Measurements from ENCODE around the gene OR13C9. TPM values are rescaled to one million over a fixed set of nuclear protein-coding genes. Genes with fewer than 3 reads are reported as not detected.

The OR13C9 gene
- polyA plus RNA-seq, 3 donors = not detected

- Histone ChIP-seq H3K36me3 (replicated peaks in 1 of 2; ENCODE audit: control insufficient read depth in 1 of 2, insufficient read depth in 2 of 2, low read length in 2 of 2) (no peaks in the 10 kb centered on the region), H3K4me3 (replicated peaks in 1 of 3; ENCODE audit: low read depth in 2 of 3, low read length in 3 of 3) (no peak overlapping the region), H3K9me3 (replicated peaks in 1 of 2; ENCODE audit: control insufficient read depth in 1 of 2, insufficient read depth in 1 of 2, low read length in 2 of 2) (no peaks in the 10 kb centered on the region), H4K20me1 (ENCODE audit: insufficient read depth, low read length) (no peaks in the 10 kb centered on the region), H3K79me2 (ENCODE audit: insufficient read depth, low read length) (no peaks in the 10 kb centered on the region), H3K4me2 (replicated peaks; ENCODE audit: extremely low read depth, low read length, poor library complexity, severe bottlenecking) (no peak overlapping the region), H3K27me3 (ENCODE audit: control insufficient read depth in 2 of 2, insufficient read depth in 2 of 2, low read length in 2 of 2) (no peaks in the 10 kb centered on the region), H3K27ac (ENCODE audit: low read depth in 1 of 2, low read length in 2 of 2) (no peak overlapping the region), H3K4me1 (ENCODE audit: control insufficient read depth in 1 of 2, insufficient read depth in 2 of 2, low read length in 2 of 2) (no peaks in the 10 kb centered on the region), H3K9ac (ENCODE audit: insufficient read depth, low read length, poor library complexity, severe bottlenecking) (no peak overlapping the region), H2AFZ (ENCODE audit: insufficient read depth, low read depth, low read length, poor library complexity, severe bottlenecking) (no peak overlapping the region)
- DNase-seq = no peak
- Mint-ChIP-seq H3K27me3 (ENCODE audit: low read depth in 3 of 3) (no peaks in the 10 kb centered on the region), H3K4me1 (no peaks in the 10 kb centered on the region), H3K36me3 (no peaks in the 10 kb centered on the region), H3K9me3 (peaks cover 0 to 11% (median 7%) of the 10 kb centered on the region in 7 donors), H3K27ac (no peak overlapping the region), H3K4me3 (no peak overlapping the region)
- no peak for TF ChIP-seq CTCF (IDR thresholded peaks at IDR 0.05)
- intact Hi-C loops (cut with micrococcal nuclease) = no loop called here
- WGBS (ENCODE audit: insufficient coverage) = 100% methylated on average over 1 of the region's 2 CpGs
These were observed 42.5 kb downstream of the OR13C9 start for GRCh38 chr9:104575456-104575855.

GRCh38 chr9:104572612-104573011, 45.4 kb downstream of the OR13C9 start:
- no peaks in the 10 kb centered on the region for H3K36me3 Mint-ChIP-seq
- no peaks in the 10 kb centered on the region for H3K4me1 Mint-ChIP-seq
- Histone ChIP-seq H3K79me2 (ENCODE audit: insufficient read depth, low read length) (no peaks in the 10 kb centered on the region), H3K9ac (ENCODE audit: insufficient read depth, low read length, poor library complexity, severe bottlenecking) (no peak overlapping the region), H3K9me3 (replicated peaks in 1 of 2; ENCODE audit: control insufficient read depth in 1 of 2, insufficient read depth in 1 of 2, low read length in 2 of 2) (peaks cover 3 to 9% of the 10 kb centered on the region in 2 donors), H3K4me2 (replicated peaks; ENCODE audit: extremely low read depth, low read length, poor library complexity, severe bottlenecking) (no peak overlapping the region), H4K20me1 (ENCODE audit: insufficient read depth, low read length) (no peaks in the 10 kb centered on the region), H2AFZ (ENCODE audit: insufficient read depth, low read depth, low read length, poor library complexity, severe bottlenecking) (no peak overlapping the region), H3K27me3 (ENCODE audit: control insufficient read depth in 2 of 2, insufficient read depth in 2 of 2, low read length in 2 of 2) (no peaks in the 10 kb centered on the region), H3K36me3 (replicated peaks in 1 of 2; ENCODE audit: control insufficient read depth in 1 of 2, insufficient read depth in 2 of 2, low read length in 2 of 2) (no peaks in the 10 kb centered on the region), H3K4me3 (replicated peaks in 1 of 3; ENCODE audit: low read depth in 2 of 3, low read length in 3 of 3) (no peak overlapping the region), H3K4me1 (ENCODE audit: control insufficient read depth in 1 of 2, insufficient read depth in 2 of 2, low read length in 2 of 2) (no peaks in the 10 kb centered on the region), H3K27ac (ENCODE audit: low read depth in 1 of 2, low read length in 2 of 2) (no peak overlapping the region)
- peaks cover 0 to 18% (median 11%) of the 10 kb centered on the region in 7 donors for H3K9me3 Mint-ChIP-seq
- intact Hi-C loops (cut with micrococcal nuclease) = no loop called here
- DNase-seq = no peak
- no CpG with 5 or more reads among the region's 1 CpG for WGBS (ENCODE audit: insufficient coverage)
- TF ChIP-seq CTCF (IDR thresholded peaks at IDR 0.05) = no peak
- H3K4me3 Mint-ChIP-seq = no peak overlapping the region
- H3K27me3 Mint-ChIP-seq (ENCODE audit: low read depth in 3 of 3) = no peaks in the 10 kb centered on the region
- H3K27ac Mint-ChIP-seq = no peak overlapping the region

Data from CD14-positive monocyte (primary cell).